NCI-H1092 treated with DMSO at 0.1 percent for 48 hours (cell line): ENCODE results near the gene DEFB132.

Source experiments
- DNase-seq: peaks from one replicate; lab custom pipeline; 2025; lab: John Stamatoyannopoulos, UW

Gene DEFB132

DNA sequence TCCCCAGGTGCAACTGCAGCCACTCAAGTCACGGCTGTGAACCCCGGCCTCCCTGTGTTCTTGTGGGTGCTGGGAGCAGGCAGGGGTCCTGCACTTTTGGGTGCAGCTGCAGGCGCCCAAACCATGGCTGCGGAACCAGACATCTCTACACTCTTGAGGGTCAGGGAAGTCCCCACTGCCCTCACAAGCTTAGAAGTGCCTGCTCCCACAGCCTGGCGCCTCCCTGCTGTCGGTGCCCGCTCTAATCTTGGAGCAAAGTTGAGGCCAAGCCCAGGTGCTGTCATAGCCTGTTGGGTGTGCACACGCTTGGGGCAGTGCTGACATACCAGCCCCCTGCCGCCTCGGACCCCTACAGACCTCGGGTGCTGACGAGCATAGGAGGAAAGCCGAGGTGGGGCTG, 6.2 kb downstream of the DEFB132 start:
- DNase-seq = no peak

- peak; percentile 83 for DNase-seq
Observed at GRCh38 chr20:266596-267562, 9.4 kb downstream of the DEFB132 start.

DNA sequence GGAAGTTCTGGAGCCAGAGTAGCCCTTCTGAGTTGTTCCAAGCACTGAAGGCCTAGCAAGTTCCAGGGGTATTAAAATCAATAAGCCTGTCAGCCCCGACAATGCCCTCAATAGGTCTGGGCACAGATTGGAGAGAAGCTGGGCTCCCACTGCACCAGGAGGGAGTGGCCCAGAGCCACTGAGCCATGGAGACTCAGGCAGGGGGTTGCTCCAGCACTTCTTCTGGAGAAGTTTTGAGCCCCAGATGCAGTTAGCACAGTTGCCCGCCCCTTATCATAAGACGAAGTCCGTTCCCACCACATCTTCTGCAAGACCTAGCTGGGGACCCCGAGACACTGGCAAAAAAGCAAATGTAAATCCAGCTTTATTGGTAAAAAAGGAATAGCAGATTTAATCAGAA, 13.0 kb downstream of the DEFB132 start:
- no peak for DNase-seq

DNA sequence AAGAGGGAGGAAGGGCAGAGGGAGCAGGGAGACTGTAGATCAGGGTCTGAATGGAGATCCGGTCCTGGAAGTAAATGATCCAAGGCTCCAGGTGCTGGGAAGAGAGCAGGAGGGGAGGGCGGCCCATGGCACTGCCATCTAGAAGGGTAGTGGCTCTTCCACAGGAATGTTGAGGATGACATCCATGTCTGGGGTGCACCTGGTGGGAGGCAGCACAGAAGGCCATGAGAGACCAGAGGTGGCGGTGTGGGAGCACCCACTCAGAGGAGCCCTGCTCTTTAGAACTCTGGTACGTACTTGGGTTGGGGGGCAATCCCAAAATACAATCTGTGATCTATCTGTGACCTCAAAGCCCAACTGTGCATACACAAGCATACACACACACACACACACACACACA, 13.5 kb downstream of the DEFB132 start:
- no peak for DNase-seq

GRCh38 chr20:271528-271927, 14.0 kb downstream of the DEFB132 start:
- no peak for DNase-seq

DNA sequence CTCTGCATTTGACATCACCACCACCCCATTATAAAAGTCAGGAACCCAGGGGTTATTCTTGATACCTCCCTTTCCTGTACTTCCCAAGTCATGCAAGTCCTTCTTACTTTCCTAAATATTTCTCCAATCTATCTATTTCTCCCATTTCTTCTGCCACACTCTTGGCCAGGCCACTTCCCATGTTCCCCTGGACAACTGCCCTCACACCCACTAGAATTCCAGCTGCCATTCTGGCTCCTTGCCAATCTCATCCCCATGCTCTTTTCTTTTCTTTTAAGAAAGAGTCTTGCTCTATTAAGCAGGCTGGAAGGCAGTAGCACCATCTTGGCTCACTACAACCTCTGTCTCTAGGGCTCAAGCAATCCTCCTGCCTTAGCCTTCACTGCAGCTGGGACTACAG, 15.2 kb downstream of the DEFB132 start:
- DNase-seq = no peak

DNA sequence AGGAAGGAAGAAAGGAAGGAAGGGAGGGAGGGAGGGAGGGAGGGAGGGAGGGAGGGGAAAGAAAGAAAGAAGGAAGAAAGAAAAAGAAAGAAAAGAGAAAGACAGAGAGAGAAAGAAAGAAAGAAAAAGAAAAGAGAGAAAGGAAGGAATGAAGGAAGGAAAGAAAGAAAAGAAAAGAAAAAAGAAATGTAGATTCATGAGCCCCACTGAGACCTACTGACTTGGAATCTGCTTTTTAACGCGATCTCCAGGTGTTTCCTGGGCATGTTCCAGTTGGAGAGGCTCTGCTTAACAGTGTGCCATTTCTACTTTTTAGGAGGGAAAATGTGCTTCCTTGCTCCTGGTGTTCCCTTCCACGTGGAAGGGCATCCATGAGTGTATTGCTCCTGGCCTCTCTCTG, 16.4 kb downstream of the DEFB132 start:
- DNase-seq = no peak

DNA sequence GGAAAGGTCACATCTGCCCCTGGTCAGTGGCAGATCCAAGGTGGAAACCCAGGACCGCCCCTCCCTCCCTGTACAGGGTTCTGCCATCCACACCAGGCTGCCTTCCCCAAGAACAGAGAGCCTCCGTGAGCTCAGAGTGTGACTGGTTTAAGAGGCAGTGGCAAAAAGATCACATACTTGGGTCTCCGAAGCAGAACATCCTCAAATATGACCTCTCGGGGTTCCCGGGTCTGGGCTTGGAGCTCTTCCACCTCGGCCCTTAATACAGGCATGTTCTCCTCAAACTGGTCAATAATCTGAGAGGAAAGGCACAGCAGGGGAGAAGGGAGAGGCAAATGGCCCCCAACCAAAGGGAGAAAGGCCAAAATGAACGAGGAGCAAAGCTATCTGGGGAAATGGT, 18.3 kb downstream of the DEFB132 start:
- DNase-seq = no peak

- no peak for DNase-seq
Observed at GRCh38 chr20:276620-277495, 19.3 kb downstream of the DEFB132 start.

DNA sequence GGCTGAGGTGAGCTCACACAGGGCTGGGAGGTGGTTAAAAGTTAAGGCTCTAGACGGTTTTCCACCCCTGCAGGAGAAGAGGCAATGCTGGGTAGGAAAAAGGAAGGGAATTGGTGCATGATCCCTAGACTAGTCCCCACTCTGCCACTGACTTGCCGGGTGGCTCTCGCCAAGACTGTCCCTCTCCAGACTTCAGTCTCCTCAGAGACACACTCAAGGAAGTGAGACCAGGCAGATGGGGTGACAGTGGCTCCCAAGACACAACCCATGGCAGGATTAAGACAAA, 19.9 kb downstream of the DEFB132 start:
- no peak for DNase-seq

GRCh38 chr20:278181-278580, 20.7 kb downstream of the DEFB132 start:
- DNase-seq = no peak

DNA sequence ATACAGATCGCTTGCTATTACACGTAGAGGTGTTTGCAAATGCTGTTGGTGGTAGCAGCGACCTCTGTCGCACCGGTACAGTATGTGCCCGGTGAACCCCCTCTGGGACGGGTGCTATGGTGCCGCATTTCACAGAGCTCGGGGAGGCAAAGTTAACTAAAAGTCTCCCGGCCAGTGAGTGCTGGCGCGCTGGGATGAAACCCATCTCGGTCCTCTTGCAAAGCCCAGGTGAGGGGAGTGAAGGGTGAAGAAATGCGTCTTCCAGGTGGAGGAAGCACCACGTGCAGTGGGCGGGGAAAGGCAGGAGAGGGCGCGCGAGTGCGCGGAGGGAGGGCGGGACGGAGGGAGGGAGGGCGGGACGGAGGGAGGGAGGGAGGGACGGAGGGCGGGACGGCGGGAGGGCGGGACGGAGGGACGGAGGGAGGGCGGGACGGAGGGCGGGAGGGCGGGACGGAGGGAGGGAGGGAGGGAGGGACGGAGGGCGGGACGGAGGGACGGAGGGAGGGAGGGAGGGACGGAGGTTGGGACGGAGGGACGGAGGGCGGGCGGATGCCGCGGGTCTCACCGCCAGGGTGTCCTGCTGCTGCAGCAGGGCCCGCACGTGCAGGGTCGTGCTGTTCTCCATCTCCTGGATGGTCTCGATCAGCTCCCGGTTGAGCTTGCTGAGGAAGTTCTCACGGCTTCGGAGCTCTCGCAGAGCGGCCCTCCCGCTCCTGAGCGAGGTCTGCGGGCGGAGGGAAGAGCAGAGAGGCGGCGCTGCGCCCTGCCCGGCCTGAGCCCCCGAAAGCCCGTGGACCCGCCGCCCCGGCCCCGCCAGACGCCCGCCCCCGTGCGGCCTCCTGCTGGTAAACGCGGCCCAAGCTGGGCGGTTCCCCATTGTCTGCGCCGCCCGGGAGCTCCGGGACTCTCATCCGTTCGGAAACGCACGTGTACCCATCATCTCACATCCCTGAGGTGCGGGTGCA, 21.4 kb downstream of the DEFB132 start:
- DNase-seq = no peak

DNA sequence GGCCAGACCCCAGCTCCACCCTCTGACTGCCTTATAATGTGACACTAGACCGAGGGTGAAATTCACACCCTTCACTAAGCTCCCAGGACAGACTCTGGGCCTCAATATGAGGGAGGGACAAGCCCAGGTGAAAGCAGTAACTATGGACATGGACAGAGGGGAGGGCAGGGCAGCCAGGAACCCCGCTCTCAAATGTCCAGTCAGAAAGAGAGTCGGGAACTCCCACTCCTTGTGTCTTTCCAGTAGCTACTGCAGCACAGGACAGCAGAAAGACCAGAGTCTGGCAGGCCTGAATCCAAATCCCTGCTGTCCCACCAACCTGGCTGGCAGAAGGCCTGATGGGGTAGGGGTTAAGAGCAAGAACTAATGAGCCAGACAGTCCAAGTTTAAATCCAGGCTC, 26.6 kb downstream of the DEFB132 start:
- DNase-seq = no peak

GRCh38 chr20:286508-286907, 29.0 kb downstream of the DEFB132 start:
- DNase-seq = no peak

GRCh38 chr20:288956-289692, 31.6 kb downstream of the DEFB132 start:
- no peak for DNase-seq

DNA sequence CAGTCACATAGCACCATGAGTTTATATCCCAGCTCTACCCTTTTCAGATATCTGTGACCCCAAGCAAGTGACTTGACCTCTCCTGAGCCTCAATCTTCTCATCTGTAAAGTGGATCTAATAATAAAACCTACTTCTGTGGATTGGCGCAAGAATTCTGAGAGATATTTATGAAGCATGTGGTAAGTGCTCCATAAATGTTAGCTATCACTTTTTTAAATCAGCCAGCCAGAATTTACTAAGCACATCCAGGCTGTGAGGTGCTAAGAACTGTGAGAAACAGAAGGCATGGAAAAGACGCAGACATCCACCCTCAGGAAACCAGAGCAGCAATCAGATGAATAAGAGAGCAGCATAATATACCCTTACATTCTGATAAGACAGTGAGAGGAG, 32.2 kb downstream of the DEFB132 start:
- DNase-seq = no peak

DNA sequence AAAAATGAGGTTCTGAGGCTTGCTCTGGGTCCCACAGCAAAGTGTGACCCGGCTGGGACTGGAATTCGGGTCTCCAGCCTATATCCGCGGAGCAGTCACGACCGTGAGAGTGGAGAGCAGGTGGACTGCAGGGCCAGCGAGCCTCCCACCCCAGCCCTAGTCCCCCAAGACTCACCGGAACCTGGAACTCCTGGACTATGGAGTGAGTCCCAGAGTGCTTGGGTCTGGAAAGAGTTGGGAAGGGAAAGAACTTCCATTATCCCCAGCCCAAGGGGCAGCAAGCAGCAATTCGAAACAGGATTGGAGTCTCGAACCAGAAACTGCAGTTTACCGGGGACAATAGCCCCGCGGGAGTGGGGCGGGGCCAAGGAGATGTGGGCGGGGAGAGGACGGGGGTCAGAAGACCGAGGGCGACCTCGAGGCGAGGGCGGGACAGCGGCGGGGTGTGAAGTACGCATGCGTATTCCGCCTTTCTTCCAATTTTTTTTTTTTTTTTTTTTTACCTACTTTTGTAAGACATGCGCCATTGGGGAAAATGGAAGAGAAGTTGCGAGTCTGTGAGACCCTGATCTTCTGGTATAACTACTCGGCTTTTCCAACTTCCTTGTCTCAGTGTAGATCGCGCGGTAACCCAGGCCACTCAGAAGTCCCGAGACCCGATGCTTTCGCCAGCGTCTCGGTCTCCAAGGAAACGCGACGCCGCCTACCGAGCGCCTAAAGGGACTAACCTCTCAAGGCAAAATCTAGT, 32.7 kb downstream of the DEFB132 start, which contains the start of gene C20orf96:
Gene C20orf96, minus strand, starts transcription at position 667 of the 748 bp plus-strand sequence. Its CDS starts 140 bp downstream, at position 527.
- peak; percentile 72 for DNase-seq

DNA sequence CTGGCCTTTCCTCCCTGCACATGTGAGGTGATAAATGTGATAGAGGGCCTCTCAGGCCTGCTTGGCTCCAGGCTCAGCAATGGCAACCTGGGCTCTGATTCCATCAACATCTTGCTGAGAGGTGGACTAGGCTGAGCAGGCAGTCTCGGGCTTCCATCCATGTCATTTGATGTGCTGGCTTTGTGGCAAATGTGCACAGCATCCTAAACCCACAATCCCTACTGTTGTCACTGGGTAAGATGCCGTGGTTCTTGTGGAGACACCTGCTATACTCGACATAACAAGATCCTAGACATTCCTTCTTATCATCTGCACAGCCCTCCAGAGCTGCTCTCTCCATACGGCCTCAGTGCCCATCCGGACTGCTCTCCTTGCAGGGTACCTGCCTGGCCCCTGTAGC, 37.1 kb downstream of the DEFB132 start:
- DNase-seq = no peak

DNA sequence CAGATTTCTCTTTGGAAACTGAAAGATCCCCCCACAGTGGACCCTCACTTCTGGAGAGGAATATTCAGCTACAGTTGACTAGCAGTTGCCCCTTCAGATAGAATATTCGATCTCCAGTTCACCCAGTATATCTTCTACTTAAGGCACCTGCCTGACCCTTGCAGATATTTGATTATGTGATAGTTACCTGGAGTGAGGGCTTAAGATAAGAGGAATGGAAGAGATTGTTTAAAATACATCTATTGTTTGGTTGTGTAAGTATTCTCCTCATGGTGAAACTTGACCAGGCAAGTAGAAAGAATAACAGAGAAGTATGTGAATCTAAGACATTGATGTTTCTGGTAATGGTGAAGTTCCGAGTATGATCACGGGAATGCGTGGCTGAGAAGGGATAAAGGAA, 38.3 kb downstream of the DEFB132 start:
- no peak for DNase-seq
